ENCODE data around the gene SP9.

Gene SP9

GRCh38 chr2:174327841-174328113, 7.0 kb upstream of the SP9 start:
- H3K4me3 ChIP-seq (ENCODE audit: low read length) = no peak overlapping the region
- H3K79me2 ChIP-seq (ENCODE audit: control insufficient read depth, insufficient read depth, low read length) = no peaks in the 10 kb centered on the region
- H3K4ac ChIP-seq (ENCODE audit: low read depth, low read length) = no peak overlapping the region
- no peak overlapping the region for H3K18ac ChIP-seq (ENCODE audit: low read length)
- H4K5ac ChIP-seq (ENCODE audit: low read length) = no peak overlapping the region
- no peak overlapping the region for H2AK5ac ChIP-seq (ENCODE audit: low read length)
- no peak overlapping the region for H3K27ac ChIP-seq (ENCODE audit: low read depth, low read length)
- peaks cover 41% of the 10 kb centered on the region for H3K27me3 ChIP-seq (ENCODE audit: insufficient read depth, low read length, poor library complexity)
- H3K9ac ChIP-seq (ENCODE audit: low read length) = no peak overlapping the region
- H2BK120ac ChIP-seq (ENCODE audit: low read depth, low read length) = no peak overlapping the region
- H3K4me2 ChIP-seq (ENCODE audit: low read length) = no peak overlapping the region
- DNase-seq = no peak
- no peaks in the 10 kb centered on the region for H3K79me1 ChIP-seq (ENCODE audit: low read length)
- H3K4me1 ChIP-seq (ENCODE audit: control insufficient read depth, low read depth, low read length) = peaks cover 3% of the 10 kb centered on the region
- H3K56ac ChIP-seq (ENCODE audit: low read length) = peak overlapping the region; percentile 26
- H4K8ac ChIP-seq (ENCODE audit: low read depth, low read length) = no peak overlapping the region
- no peaks in the 10 kb centered on the region for H3K36me3 ChIP-seq (ENCODE audit: control insufficient read depth, insufficient read depth, low read length)
- H2BK5ac ChIP-seq (ENCODE audit: low read length) = no peak overlapping the region
- H3K23ac ChIP-seq (ENCODE audit: low read length) = no peak overlapping the region
- WGBS (ENCODE audit: extremely low coverage, insufficient coverage, low lambda C conversion rate) = no CpG with 5 or more reads among the region's 6 CpGs
- no peak overlapping the region for H2BK15ac ChIP-seq (replicated peaks; ENCODE audit: low read depth)

GRCh38 chr2:174328114-174328960, 6.4 kb upstream of the SP9 start:
- Histone ChIP-seq H3K36me3 (ENCODE audit: control insufficient read depth, insufficient read depth, low read length) (no peaks in the 10 kb centered on the region), H3K23ac (ENCODE audit: low read length) (no peak overlapping the region), H2BK15ac (replicated peaks; ENCODE audit: low read depth) (no peak overlapping the region), H3K79me1 (ENCODE audit: low read length) (no peaks in the 10 kb centered on the region), H3K27me3 (ENCODE audit: insufficient read depth, low read length, poor library complexity) (peaks cover 45% of the 10 kb centered on the region), H3K4ac (ENCODE audit: low read depth, low read length) (no peak overlapping the region), H3K9ac (ENCODE audit: low read length) (peak overlapping the region; percentile 36), H3K79me2 (ENCODE audit: control insufficient read depth, insufficient read depth, low read length) (no peaks in the 10 kb centered on the region), H2AK5ac (ENCODE audit: low read length) (no peak overlapping the region), H3K56ac (ENCODE audit: low read length) (peak overlapping the region; percentile 69), H3K27ac (ENCODE audit: low read depth, low read length) (no peak overlapping the region), H3K4me2 (ENCODE audit: low read length) (peak overlapping the region; percentile 88), H3K4me1 (ENCODE audit: control insufficient read depth, low read depth, low read length) (peaks cover 6% of the 10 kb centered on the region), H4K8ac (ENCODE audit: low read depth, low read length) (no peak overlapping the region), H3K18ac (ENCODE audit: low read length) (no peak overlapping the region), H4K5ac (ENCODE audit: low read length) (no peak overlapping the region), H3K4me3 (ENCODE audit: low read length) (peak overlapping the region; percentile 30), H2BK5ac (ENCODE audit: low read length) (no peak overlapping the region), H2BK120ac (ENCODE audit: low read depth, low read length) (no peak overlapping the region)
- DNase-seq = peak; percentile 60
- no CpG with 5 or more reads among the region's 44 CpGs for WGBS (ENCODE audit: extremely low coverage, insufficient coverage, low lambda C conversion rate)

DNA sequence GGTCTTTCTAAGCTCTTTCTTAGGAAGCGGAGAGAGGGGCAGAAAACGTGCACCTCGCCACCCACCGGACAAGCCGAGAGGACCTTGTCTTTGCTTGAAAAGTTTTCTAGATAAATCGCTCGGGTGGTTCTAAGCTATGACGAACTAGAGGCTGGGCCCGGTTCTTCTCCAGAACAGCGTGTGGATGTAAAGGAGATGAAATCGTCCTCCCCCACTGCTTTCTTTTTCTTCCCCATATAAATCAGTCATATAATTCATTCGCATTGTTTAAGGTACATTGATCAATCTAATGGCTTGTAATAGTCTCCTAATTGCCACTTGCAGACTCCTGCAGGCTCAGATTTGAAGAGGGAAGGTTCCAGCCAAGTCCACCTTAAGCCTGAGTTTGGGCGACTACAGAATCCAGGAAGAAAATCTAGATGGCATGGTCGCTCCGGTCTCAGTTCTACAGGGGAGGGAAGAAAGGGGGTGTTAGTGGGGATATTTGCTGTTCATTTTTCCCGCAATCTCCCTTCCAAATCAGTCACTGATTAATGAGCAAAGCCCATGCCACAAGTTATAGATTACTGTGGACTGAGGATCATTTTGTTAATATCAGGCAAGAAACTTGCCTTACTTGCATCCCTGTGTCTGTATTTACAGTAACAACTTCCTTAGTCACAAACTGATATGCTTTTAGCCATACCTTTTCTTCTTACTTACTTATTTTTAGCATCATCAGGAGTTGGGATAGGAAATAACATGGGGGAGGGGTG, 5.6 kb upstream of the SP9 start:
- whole genome bisulfite sequencing (ENCODE audit: extremely low coverage, insufficient coverage, low lambda C conversion rate) = no CpG with 5 or more reads among the region's 16 CpGs
- Histone ChIP-seq H2AK5ac (ENCODE audit: low read length) (no peak overlapping the region), H3K27ac (ENCODE audit: low read depth, low read length) (no peak overlapping the region), H3K79me2 (ENCODE audit: control insufficient read depth, insufficient read depth, low read length) (no peaks in the 10 kb centered on the region), H2BK15ac (replicated peaks; ENCODE audit: low read depth) (no peak overlapping the region), H2BK120ac (ENCODE audit: low read depth, low read length) (no peak overlapping the region), H3K36me3 (ENCODE audit: control insufficient read depth, insufficient read depth, low read length) (no peaks in the 10 kb centered on the region), H3K79me1 (ENCODE audit: low read length) (no peaks in the 10 kb centered on the region), H3K4me3 (ENCODE audit: low read length) (no peak overlapping the region), H4K8ac (ENCODE audit: low read depth, low read length) (no peak overlapping the region), H3K4me1 (ENCODE audit: control insufficient read depth, low read depth, low read length) (peaks cover 7% of the 10 kb centered on the region), H3K4ac (ENCODE audit: low read depth, low read length) (no peak overlapping the region), H3K27me3 (ENCODE audit: insufficient read depth, low read length, poor library complexity) (peaks cover 50% of the 10 kb centered on the region), H3K4me2 (ENCODE audit: low read length) (peak overlapping the region; percentile 88), H3K18ac (ENCODE audit: low read length) (no peak overlapping the region), H3K23ac (ENCODE audit: low read length) (no peak overlapping the region), H3K9ac (ENCODE audit: low read length) (no peak overlapping the region), H4K5ac (ENCODE audit: low read length) (no peak overlapping the region), H2BK5ac (ENCODE audit: low read length) (no peak overlapping the region), H3K56ac (ENCODE audit: low read length) (peak overlapping the region; percentile 69)
- no peak for DNase-seq

GRCh38 chr2:174330945-174331594, 3.7 kb upstream of the SP9 start:
- Histone ChIP-seq H3K18ac (ENCODE audit: low read length) (no peak overlapping the region), H3K4me3 (ENCODE audit: low read length) (no peak overlapping the region), H3K56ac (ENCODE audit: low read length) (no peak overlapping the region), H3K36me3 (ENCODE audit: control insufficient read depth, insufficient read depth, low read length) (no peaks in the 10 kb centered on the region), H2BK120ac (ENCODE audit: low read depth, low read length) (no peak overlapping the region), H3K79me1 (ENCODE audit: low read length) (no peaks in the 10 kb centered on the region), H3K23ac (ENCODE audit: low read length) (no peak overlapping the region), H2AK5ac (ENCODE audit: low read length) (no peak overlapping the region), H2BK5ac (ENCODE audit: low read length) (no peak overlapping the region), H3K4ac (ENCODE audit: low read depth, low read length) (no peak overlapping the region), H3K27ac (ENCODE audit: low read depth, low read length) (no peak overlapping the region), H3K79me2 (ENCODE audit: control insufficient read depth, insufficient read depth, low read length) (no peaks in the 10 kb centered on the region), H3K4me1 (ENCODE audit: control insufficient read depth, low read depth, low read length) (peaks cover 9% of the 10 kb centered on the region), H4K5ac (ENCODE audit: low read length) (no peak overlapping the region), H2BK15ac (replicated peaks; ENCODE audit: low read depth) (no peak overlapping the region), H3K4me2 (ENCODE audit: low read length) (no peak overlapping the region), H3K9ac (ENCODE audit: low read length) (no peak overlapping the region), H4K8ac (ENCODE audit: low read depth, low read length) (no peak overlapping the region), H3K27me3 (ENCODE audit: insufficient read depth, low read length, poor library complexity) (peaks cover 58% of the 10 kb centered on the region)
- peak; percentile 31 for DNase-seq
- WGBS (ENCODE audit: extremely low coverage, insufficient coverage, low lambda C conversion rate) = no CpG with 5 or more reads among the region's 16 CpGs

- H3K18ac ChIP-seq (ENCODE audit: low read length) = no peak overlapping the region
- WGBS (ENCODE audit: extremely low coverage, insufficient coverage, low lambda C conversion rate) = no CpG with 5 or more reads among the region's 11 CpGs
- H2BK15ac ChIP-seq (replicated peaks; ENCODE audit: low read depth) = no peak overlapping the region
- H3K56ac ChIP-seq (ENCODE audit: low read length) = no peak overlapping the region
- no peak overlapping the region for H3K23ac ChIP-seq (ENCODE audit: low read length)
- peaks cover 57% of the 10 kb centered on the region for H3K27me3 ChIP-seq (ENCODE audit: insufficient read depth, low read length, poor library complexity)
- H3K36me3 ChIP-seq (ENCODE audit: control insufficient read depth, insufficient read depth, low read length) = no peaks in the 10 kb centered on the region
- H3K4ac ChIP-seq (ENCODE audit: low read depth, low read length) = no peak overlapping the region
- H4K8ac ChIP-seq (ENCODE audit: low read depth, low read length) = no peak overlapping the region
- H3K4me2 ChIP-seq (ENCODE audit: low read length) = no peak overlapping the region
- H3K9ac ChIP-seq (ENCODE audit: low read length) = no peak overlapping the region
- no peak overlapping the region for H2BK5ac ChIP-seq (ENCODE audit: low read length)
- H2BK120ac ChIP-seq (ENCODE audit: low read depth, low read length) = no peak overlapping the region
- no peak for DNase-seq
- no peak overlapping the region for H2AK5ac ChIP-seq (ENCODE audit: low read length)
- H3K79me2 ChIP-seq (ENCODE audit: control insufficient read depth, insufficient read depth, low read length) = no peaks in the 10 kb centered on the region
- no peak overlapping the region for H4K5ac ChIP-seq (ENCODE audit: low read length)
- no peak overlapping the region for H3K27ac ChIP-seq (ENCODE audit: low read depth, low read length)
- H3K4me1 ChIP-seq (ENCODE audit: control insufficient read depth, low read depth, low read length) = peaks cover 9% of the 10 kb centered on the region
- no peaks in the 10 kb centered on the region for H3K79me1 ChIP-seq (ENCODE audit: low read length)
- no peak overlapping the region for H3K4me3 ChIP-seq (ENCODE audit: low read length)
These were observed 3.0 kb upstream of the SP9 start for GRCh38 chr2:174331595-174332216.
